ENCODE measurements around the gene PITPNC1.
"Not testable (repeated sequence)": the region's sequence is repeated elsewhere in the genome, so short reads cannot be mapped to it uniquely, and the experiment has no call there.

PITPNC1 gene

DNA sequence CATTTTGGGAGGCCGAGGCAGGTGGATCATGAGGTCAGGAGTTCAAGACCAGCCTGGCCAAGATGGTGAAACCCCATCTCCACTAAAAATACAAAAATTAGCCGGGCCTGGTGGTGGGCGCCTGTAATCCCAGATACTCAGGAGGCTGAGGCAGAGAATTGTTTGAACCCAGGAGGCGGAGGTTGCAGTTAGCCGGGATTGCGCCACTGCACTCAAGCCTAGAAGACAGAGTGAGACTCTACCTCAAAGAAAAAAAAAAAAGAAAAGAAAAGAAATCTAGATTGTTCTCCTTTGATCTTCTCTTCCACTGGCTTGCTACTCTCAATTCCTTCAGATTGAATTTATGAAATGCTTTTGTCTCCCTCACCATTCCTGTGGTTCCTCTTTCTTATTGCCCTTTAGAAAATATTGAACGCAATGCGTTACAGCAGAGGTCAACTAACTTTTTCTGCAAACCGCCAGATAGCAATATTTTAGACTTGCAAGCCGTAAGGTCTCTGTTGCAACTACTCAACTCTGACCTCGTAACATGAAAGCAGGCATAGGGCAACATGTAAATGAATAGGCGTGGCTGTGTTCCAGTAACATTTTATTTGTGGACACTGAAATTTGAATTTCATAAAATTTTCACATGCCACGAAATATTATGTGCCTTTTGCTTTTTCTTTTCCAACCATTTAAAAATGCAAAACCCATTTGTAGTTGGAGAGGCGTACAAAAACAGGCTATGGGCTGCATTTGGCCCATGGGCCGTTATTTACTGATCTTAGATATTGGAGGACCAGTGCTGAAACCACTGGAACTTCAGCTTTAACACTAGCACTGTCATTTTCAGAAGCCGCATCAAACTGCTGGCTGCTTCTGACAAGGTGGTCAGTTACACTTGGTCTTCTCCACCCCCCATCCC lies 24.8 kb downstream of the PITPNC1 start:
- FAIRE-seq, result no peak

DNA sequence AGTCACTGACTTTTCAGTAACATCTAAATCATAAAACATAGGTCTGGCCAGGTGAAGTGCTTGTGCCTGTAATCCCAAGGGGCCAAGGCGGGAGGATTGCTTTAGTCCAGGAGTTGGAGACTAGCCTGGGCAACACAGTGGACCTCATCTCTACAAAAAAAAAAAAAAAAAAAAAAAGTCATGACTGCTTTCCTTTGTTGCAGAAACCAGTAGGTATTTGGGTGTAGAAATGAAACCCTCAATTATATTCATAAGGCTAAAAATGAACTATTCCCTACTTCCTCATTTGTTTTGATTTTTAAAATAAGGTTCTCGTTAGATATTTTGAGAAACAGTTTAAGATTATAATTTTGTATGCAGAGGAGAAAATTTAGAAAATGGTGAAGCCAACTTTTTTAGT lies 26.0 kb downstream of the PITPNC1 start:
- FAIRE-seq, result no peak

DNA sequence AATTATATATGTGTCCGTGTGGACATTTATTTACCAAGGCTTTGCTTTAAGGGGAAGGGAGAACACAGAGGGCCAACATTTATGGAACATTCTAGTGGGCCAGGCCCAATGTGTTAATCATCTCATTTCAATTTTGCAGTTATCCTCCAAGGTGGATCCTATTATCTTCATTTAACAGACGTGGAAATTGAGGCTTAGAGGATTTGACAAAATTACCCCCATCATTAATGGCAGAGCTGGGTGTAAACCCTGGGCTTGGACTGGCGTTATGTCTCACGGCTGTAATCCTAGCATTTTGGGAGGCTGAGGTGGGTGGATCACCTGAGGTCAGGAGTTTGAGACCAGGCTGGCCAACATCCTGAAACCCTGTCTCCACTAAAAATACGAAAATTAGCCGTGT lies 26.4 kb downstream of the PITPNC1 start:
- no peak for FAIRE-seq

DNA sequence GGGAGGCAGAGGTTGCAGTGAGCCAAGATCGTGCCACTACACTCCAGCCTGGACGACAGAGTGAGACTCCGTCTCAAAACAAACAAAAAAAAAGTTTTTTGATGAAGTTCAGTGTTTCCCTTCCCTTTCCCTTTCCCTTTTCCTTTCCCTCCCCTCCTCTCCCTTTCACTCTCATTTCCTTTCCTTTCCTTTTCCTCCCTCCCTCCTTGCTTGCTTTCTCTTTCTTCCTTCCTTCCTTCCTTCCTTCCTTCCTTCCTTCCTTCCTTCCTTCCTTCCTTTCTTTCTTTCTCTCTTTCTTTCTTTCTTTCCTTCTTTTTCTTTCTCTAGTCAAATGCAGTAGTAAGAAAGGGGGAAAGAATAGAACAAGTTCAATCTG lies 31.4 kb downstream of the PITPNC1 start:
- not testable (repeated sequence) for FAIRE-seq

DNA sequence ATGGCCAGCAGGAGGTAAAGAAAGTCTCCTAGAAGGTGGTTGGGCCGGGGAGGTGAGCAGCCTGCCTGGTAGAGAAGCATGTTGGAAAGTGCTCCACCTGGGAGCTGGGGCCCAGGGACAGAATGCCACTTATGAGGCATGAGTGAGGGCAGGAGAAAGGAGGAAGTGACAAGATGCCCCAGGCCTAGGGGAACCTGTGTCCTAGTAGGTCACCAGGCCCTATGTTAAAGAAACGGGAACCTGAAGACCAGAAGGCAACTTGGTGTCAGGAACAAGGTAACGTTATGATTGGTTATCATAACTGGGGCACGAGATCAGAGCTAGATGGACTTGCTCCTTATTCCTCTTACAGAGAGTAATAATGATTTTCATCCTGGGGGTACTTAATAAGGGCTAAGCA lies 34.3 kb downstream of the PITPNC1 start:
- FAIRE-seq, result no peak

DNA sequence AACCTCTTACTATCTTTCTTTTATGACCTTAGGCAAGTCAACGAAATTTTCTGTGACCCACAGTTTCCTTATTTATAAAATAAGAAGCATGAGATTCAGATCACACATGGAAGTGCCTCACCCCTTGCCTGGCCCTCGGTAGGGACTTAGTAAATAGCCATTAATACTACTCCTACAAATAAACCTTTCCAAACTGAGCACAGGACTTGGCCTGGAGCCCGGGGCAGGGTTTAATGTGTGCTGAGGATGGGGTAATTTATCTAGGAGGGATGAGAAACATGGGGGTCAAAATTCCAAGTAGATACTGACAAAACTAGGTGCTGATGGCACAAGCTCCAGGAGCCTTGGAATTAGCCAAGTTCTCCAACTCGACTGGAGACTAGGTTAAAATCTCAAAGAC lies 35.0 kb downstream of the PITPNC1 start:
- FAIRE-seq, result no peak

DNA sequence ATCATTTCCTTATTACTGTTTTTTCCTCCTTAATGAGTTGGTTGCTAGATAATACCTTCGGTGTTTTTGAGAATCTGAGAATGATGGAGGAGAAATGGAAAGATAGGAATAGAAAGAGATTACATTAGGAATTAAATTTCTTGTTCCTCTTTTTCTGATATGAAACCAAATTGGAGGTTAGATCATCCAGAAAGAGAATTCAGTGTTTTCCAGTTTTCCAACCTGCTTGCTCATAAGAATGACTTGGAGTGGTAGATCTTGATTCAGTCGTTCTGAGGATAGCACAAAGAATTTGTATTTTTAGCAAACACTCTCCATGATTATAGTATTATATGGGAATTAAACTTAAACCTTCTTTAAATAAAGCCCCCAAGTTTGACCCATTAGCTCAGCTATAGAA lies 35.9 kb downstream of the PITPNC1 start:
- FAIRE-seq, result no peak

DNA sequence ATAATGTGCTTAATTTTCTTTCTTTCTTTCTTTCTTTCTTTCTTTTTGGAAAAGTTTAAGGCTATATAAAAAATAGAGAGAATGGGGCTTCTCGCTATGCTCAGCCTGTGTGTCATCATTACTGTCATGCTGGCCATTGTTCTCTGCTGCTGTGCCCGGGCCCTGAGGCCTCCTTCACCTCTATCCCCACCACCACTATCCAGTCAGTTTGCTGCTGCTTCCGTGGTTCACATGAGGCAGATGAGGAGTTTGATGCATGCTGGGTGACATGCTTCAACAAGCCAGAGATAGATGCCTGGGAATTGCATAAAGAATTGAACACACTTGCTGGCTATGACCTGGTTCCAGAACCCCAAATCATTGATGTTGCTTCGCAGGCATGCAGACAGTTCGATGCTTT lies 36.3 kb downstream of the PITPNC1 start:
- no peak for FAIRE-seq

DNA sequence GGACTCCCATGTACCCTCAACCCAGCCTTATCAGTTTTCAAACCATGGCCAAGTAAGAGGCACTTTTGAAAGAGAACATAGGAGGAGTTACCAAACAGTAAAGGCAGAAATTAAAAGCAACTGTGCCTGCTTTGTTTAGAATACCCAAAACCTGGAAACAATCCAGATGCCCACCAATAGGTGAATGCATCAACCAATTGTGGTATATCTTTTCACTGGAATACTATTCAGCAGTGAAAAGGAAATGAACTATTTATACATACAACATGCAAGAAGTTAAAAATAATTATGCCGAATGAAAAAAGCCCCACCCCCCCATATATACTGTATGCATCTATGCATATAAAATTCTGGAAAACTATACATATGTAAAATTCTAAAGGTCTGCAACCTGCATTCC lies 37.0 kb downstream of the PITPNC1 start:
- no peak for FAIRE-seq

DNA sequence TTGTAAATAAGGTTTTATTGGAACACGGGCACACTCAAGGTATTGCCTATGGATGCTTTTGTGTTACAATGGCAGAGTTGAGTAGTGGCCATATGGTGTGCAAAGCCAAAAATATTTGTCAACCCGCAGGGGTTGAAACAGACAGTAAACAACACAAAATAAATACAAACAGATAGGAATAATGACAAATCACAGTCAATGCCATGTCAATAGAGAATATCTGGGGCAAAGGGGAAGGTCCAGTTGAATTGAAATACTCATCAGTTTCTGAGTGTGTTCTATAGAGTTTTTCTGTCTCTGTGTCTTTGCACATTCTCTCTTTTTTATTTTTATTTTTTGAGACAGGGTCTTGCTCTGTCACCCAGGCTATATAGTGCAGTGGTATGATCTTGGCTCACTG lies 37.5 kb downstream of the PITPNC1 start:
- FAIRE-seq, result no peak

DNA sequence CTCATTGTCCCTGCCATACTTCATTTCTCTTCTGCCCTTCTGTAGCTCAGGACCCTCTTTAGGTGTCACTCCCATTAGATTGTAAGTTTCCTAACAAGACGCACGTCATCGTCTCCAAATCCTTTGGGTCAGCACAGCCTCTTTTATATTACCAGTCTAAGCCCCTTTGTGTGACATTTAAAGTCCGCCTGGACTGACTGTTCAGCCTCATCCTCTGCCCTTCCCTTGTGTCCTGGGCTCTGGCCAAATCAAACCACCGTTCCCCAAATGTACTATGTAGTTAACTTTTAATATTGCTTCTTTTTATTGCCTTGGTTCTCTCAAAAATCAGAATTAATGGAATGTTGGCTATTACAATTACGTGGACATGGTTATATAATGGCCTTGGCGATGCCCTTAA lies 38.2 kb downstream of the PITPNC1 start:
- FAIRE-seq, result no peak

DNA sequence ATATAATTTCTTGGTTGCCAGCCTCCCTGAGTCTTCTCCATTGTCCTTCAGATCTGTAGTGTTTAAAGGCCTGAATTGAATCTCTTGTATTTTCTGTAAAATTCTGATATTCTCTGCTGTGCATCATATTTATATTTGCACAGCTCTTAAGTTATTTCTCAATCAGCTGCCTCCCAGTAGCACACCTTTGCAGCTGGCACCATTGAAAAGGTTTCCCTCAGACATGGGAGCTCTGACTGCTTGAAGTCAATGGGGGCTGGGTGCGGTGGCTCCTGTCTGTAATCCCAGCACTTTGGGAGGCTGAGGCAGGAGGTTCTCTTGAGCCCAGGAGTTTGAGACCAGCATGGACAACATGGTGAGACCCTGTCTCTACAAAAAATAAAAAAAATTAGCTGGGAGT lies 40.4 kb downstream of the PITPNC1 start:
- no peak for FAIRE-seq

DNA sequence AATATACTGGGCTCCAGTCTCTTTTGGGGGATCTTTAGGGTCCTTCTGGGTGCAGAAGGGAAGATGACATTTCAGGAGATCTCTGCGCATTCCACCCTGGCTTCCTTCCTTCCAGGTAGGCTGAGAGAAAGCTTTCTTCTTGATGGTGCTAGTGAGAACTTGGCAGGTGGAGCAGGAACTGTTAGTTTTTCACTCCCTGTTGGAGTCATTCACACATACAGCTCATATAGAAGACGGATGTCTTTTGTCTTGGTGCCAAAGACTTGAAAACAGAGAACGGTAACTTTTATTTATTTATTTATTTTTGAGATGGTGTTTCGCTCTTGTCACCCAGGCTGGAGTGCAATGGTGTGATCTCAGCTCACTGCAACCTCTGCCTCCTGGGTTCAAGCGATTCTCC lies 43.9 kb downstream of the PITPNC1 start:
- FAIRE-seq, result no peak

DNA sequence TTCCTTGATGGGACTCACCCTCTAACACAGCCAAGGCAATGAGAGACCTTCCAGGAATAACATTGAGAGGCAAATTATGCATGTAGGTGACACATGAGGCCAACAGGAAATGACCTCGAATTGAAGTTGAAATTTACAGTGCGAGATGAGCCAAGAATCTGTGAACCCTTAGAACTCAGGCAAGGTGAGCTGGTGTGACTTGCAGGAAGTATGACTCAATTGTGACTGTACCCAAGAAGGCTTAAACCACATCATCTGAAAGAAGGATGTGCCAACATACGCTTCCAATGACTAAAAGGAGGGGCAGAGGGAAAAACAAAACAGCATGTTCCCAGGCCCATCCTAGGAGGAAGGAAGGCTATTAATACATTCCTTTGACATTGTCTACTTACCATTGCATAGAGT lies 44.8 kb downstream of the PITPNC1 start:
- no peak for FAIRE-seq

DNA sequence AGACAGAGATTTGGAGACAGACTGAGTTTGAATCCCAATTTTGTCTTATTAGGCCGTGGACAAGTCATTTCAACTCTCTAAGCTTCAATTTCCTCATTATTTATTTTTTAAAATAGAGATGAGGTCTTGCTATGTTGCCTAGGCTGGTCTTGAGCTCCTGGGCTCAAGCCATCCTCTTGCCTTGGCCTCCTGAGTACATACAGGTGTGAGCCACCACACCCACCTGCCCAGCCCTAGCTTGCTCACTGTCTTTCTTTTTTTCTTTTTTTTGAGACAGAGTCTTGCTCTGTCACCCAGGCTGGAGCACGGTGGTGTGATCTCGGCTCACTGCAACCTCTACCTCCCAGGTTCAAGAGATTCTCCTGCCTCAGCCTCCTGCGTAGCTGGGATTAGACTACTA lies 45.2 kb downstream of the PITPNC1 start:
- FAIRE-seq, result not testable (repeated sequence)

DNA sequence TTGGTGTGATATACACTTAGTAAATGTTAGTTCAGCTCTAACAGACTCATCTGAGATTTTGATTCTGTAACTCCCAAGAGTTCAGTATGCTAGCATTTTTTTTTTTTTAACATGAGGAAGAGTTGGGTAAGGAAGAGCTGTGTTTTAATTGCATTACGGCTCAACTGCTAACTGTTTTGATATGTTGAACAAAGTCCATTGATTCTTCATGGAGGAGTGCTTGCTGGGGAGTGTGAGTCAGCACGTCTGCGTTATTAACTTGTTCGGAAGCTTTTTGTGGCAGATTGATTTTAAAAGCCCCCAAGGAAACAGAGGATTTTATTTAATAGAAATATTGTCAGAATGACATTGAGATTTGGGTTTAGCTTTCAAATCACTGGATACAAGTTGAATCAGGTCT lies 45.8 kb downstream of the PITPNC1 start:
- no peak for FAIRE-seq

DNA sequence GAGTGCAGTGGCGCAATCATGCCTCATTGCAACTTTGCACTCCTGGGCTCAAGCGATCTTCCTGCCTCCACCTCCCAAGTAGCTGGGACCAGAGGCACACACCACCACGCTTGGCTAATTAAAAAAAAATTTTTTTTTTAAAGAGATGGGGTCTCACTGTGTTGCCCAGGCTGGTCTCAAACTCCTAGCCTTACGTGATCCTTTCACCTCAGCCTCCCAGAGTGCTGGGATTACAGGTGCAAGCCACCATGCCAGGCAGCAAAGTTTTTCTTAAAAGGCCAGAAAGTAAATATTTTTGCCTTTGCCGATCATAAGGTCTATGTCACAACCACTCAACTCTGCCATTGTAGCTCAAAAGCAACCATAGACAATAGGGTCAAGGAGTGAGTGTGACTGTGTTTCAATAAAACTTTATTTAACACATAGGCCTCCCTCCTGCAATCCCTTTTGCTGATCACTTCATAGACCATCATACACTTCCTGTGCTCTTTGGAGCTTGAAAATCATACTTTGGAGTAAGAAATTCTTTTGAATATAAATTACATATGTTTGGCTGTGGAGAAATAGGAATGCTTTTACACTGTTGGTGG lies 48.6 kb downstream of the PITPNC1 start:
- FAIRE-seq, result no peak

DNA sequence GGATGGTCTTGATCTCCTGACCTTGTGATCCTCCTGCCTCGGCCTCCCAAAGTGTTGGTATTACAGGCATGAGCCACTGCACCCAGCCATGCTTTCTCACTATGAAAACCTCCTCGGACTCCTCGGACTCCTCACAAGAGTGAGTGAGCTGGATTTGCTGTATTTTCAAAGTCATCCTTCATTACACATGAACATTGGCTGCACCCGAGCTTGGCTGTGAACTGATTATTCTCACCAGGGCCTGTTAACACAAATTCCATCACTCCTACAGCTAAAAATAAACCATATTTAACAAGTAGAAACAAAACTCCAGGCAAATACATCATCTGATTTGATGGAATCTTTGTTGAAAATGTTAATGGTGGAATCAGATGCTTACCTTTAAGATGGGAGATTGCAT lies 50.3 kb downstream of the PITPNC1 start:
- FAIRE-seq, result no peak

DNA sequence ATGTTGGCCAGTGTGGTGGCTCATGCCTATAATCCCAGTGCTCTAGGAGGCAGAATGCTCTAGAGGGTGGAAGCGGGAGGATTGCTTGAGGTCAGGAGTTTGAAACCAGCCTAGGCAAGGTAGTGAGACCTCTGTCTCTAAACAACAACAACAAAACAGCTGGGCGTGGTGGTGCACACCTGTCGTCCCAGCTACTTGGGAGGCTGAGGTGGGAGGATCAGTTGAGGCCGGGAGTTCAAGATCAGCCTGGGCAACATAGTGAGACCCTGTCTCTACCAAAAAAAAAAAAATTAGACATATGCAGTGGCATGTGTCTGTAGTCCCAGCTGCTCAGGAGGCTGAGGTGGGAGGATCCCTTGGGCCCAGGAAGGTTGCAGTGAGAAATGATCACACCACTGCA lies 53.4 kb downstream of the PITPNC1 start:
- not testable (repeated sequence) for FAIRE-seq

DNA sequence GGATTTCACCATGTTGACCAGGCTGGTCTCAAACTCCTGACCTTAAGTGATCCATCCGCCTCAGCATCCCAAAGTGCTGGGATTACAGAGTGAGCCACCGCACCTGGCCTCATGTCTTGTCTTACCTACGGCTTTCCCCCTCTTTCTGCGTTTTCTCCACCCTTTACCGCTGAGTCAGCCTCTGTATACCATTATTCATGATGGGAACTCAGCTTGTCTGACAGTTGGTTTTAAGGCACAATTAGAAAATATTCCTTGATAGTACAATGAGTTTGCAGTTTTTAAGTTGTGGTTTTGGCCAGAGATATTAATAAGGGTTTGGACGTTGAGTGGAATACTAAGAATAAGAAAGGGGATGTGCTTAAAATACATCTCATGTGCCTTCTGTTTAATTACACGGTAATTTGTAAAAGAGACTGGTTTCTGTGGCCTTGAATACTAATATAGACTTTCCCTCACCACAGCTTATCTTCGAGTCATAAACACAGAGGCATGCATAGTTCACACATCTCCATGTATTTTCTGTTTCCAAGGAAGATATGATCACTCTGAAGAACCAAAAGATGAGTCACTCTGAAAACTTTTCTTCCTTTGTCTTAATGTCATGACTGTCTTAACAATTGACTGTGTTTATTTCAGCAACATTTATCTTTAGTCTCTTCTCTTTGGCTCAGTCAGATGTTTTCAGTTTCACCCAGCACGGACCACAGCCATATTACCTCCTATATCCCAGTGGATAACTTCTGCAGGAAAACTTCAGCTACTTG lies 54.4 kb downstream of the PITPNC1 start:
- FAIRE-seq, result no peak

DNA sequence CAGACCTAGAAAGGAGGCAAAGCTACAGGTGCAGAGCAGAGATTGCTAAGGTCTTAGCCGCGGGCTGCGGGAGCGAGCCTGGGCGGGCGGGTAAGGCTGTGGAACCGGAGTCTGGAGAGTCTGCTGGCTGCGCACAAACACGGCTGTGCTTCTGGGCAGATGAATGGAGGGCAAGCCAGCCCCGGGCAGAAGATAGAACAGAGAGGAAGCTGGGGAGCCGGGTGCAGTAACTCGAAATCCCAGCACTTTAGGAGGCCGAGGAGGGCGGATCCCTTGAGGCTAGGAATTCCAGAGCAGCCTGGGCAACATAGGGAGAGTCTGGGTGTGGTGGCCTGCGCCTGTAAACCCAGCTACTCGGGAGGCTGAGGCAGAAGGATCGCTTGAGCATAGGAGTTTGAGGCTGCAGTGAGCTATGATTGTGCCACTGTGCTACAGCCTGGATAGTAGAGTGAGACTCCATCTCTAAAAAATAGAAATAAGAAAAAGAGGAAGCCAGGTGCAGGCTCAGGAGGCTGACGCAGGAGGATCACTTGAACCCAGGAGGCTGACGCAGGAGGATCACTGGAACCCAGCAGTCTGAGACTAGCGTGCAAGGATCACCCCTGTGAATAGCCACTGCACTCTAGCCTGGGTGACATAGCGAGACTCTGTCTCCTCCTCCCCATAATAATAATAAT lies 56.3 kb downstream of the PITPNC1 start:
- FAIRE-seq, result no peak

DNA sequence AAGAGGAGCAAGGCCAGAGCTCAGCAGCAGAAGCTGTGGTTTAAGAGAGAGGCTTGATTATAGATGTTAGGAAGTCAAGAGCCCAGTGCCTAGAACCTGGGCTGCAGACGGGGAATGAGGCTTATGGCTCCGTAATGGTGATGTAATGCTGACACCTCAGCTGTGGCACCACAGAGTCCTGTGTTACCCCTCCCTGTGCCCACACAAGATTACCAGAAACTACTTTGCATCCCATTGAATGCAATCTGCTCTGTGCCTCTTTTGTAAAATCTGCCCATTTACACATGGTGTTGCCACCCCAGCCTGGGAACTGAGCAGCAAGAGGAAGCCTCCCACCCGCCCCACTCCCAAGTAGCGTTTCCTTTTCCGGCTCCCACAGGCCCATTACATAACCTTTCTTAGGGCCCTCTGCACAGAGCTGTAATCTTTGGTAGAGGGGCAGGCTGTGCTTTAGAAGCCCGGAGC lies 57.0 kb downstream of the PITPNC1 start:
- FAIRE-seq, result no peak

DNA sequence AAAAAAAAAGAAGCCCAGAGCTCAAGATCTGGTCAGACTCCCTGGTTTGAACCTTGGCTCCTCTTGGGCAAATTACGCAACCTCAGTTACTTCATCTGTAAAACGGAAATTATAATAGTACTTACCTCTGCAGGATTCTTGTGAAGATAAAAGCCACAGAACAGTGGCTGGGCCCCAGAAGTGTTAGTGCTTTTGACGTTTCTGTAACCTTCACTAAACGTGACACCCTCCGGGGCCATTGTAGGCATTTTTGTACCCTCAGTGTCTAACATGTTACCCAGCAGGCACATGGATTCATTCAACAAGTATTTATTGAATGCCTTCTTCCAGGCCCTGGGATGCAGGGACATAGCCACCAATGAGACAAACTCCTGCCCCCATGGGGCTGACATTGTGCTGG lies 58.0 kb downstream of the PITPNC1 start:
- no peak for FAIRE-seq

Data from A204.1 (cell line).